ENCODE results near the gene MSGN1.

Gene MSGN1
- total RNA-seq: 0 to 0.22 (median 0) reads per million in 17 experiments

DNA sequence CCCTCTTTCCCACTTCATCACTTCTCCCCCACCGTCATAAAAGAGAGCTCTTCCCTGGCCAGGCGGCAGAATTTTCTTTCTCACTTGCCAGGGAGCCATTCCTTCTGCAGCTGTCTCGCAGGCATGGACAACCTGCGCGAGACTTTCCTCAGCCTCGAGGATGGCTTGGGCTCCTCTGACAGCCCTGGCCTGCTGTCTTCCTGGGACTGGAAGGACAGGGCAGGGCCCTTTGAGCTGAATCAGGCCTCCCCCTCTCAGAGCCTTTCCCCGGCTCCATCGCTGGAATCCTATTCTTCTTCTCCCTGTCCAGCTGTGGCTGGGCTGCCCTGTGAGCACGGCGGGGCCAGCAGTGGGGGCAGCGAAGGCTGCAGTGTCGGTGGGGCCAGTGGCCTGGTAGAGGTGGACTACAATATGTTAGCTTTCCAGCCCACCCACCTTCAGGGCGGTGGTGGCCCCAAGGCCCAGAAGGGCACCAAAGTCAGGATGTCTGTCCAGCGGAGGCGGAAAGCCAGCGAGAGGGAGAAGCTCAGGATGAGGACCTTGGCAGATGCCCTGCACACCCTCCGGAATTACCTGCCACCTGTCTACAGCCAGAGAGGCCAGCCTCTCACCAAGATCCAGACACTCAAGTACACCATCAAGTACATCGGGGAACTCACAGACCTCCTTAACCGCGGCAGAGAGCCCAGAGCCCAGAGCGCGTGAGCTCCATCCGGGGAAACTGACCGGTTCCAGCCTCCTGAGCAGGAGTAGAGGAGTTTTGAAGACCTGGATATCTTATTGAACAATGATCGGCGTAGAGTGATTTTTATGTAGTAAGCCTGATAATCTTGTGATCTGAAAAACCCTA lies at the start of gene MSGN1:
TSS of gene MSGN1 (plus strand) at position 65 of the 850 bp plus-strand sequence. CDS start at position 124, 59 bp downstream.
- DNase-seq: no peak

DNA sequence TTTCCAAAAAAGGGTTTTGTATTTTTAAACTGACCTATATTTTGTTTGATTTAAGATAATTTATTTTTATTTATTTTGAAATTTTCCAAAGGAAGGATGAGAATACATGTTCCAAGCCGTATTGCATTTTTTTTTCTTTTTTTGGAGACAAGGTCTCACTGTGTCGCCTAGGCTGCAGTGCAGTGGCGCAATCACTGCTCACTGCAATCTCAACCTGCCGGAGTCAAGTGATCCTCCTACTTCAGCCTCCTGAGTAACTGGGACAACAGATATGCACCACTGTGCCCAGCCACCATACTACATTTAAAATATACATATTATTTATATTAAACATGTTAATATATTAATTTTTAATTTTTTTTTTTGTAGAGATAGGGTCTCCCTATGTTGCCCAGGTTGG lies 47.4 kb upstream of the MSGN1 start:
- no peak for DNase-seq

DNA sequence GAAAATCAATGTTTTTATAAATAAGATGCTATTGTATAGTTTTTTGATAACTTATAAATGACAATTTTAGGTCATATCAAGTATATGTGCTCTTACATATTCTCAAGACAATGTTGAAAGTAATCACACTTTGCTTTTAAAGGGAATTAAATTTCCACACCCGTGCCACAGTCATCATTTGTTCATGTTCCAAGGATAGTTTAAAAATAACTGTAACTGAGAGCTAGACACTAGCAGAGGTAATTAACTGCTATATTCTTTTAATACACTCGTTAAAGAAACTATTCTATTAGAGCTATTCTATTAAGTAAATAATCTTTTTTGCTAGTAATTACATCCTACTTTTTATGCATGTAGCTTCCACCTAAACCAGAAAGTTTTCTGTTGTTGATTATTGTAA lies 44.3 kb upstream of the MSGN1 start:
- DNase-seq: no peak

DNA sequence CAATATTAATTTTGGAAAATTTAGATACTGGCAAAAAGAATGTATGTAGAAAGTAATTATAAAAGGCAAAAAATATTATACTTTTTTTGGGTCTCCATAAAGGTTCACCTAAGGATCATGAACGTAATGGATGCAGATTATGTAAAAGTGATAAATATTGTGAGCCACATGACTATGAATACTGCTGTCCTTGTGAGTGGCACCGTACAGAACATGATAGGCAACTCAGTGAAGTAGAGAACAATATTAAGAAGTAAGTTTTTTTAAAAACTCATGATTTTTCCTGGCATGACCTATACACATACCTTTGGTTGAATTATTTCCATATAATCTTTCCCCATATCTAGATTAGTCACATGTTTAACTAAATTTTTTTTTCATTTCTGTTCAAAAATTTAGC lies 43.7 kb upstream of the MSGN1 start:
- no peak for DNase-seq

DNA sequence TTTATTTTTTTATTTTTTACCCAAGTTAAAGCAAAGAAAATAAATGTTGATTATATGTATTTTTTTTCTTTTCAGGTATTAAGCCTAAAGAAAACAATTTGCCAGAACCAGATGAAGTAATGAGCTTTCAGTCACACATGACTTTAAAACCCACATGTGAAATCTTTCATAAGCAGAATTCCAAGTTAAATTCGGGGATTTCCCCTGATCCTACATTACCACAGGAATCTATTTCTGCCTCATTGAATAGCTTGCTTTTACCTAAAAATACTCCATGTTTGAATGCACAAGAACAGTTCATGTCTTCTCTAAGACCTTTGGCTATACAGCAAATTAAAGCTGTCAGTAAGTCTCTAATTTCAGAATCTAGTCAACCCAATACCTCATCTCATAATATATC lies 35.7 kb upstream of the MSGN1 start:
- no peak for DNase-seq

DNA sequence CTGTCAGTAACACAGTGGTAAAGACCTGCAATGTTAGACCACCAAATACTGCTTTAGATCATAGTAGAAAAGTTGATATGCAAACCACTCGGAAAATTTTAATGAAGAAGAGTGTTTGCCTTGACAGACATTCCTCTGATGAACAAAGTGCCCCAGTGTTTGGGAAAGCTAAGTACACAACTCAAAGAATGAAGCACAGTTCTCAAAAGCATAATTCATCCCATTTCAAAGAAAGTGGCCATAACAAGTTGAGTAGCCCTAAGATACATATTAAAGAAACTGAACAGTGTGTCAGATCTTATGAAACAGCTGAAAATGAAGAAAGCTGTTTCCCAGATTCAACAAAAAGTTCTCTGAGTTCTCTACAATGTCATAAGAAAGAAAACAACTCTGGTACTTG lies 34.8 kb upstream of the MSGN1 start:
- DNase-seq: no peak

DNA sequence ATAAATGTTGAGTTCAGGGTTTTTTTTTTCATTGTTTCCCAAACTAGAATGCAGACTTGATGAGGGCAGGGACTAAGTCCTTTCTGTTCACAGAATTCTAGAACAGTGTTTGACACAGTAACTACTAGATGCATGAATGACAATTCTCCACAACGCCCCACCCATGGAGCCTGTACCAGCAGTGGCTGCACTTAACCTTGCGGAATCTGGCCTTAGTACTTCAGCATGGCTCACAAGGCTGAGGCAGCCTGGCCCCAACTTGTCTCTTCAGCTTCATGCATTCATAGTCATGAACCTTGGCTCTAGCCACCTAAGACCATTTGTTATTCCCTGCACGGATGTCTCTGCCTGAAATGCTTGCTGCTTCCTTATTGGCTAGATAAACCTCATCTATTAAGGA lies 29.5 kb upstream of the MSGN1 start:
- DNase-seq: no peak

- DNase-seq: no peak
Measured at GRCh38 chr2:17788773-17789172, 27.5 kb upstream of the MSGN1 start.

DNA sequence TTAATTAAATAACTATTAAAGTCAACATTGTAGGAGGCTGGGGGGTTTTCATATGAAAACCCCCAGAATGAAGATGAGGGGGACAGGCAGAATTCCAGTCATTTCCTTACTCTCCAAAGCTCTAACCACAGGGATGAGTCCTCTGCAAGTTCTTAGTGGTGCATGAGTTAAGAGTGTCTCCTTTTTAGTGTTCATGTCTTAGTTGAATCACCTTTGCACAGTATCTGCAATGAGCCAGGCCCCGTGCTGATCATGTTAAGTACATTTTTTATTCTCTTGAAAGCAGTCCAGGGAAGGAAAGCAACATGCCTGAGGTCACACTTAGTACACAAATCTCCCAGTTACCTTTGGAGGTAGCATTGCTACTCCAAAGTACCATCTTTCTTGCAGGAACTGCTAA lies 25.7 kb upstream of the MSGN1 start:
- DNase-seq: no peak

DNA sequence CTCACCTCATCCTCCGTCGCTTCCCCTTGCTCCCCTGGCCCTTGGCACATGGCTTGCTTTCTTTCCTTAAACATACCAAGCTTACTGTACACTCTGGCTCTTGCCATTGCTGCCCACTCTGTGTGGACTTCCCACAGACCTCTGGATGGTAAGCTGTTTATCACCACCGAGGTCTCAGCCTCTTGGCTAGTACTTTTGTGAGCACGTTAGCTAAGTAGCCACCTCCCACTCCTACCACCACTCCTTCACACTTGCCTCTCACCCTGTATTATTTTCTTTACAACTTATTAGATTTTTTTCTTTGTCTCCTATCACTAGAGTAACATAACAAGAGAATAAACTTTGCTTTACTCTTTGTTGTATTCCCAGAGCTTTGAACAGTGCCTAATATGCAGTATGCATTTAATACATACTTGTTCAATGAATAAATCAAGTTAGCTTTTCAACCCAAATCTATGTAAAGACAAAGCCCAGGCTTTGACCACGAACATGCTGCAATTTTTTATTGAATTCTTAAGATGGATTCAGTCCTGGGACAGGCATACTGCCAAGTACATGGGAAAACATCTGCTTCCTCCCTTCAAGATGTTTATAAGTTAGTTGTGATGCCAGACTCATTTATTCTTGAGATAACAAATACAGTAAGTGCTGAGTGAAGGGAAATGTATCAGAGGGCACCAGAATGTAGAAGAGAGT lies 25.0 kb upstream of the MSGN1 start:
- DNase-seq: no peak

- DNase-seq: no peak
Measured at GRCh38 chr2:17791817-17792130, 24.5 kb upstream of the MSGN1 start.

DNA sequence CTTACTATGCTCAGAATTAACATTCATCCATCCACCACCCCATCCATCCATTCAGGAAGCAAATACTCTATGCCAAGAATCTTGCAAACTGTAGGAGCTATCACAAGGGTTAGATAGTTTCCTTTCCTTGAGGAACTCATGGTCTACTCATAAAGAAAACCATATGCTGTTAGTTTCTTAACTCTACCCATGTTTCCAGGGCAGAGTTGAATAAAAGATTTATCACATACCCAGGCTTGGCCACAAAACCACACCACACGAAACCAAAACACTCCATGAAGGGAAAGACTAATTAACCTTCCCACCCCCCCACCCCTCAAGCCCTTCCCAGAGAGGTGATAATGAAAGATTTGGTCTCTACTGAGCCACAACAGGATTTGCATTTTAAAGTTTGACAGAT lies 23.7 kb upstream of the MSGN1 start:
- no peak for DNase-seq

DNA sequence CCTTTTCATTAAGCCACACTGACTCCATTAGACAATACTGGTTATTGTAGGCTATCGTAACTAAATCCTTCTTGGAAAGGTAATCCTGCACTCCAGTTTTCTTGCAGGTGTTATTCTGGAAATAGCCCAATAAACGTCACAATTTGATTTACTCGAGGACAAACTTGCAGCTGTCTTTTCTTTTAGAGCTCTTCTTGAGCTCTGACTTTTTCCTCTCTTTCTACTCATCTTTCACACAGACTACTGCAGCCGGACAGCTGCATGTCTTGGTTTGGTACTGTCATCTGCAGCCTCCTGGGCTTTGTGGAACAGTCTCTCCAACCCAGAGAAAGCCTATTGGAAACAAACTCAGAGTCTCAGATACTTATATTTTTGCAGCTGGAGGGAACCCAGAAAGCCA lies 23.0 kb upstream of the MSGN1 start:
- no peak for DNase-seq

- no peak for DNase-seq
Measured at GRCh38 chr2:17793803-17794354, 22.4 kb upstream of the MSGN1 start.

DNA sequence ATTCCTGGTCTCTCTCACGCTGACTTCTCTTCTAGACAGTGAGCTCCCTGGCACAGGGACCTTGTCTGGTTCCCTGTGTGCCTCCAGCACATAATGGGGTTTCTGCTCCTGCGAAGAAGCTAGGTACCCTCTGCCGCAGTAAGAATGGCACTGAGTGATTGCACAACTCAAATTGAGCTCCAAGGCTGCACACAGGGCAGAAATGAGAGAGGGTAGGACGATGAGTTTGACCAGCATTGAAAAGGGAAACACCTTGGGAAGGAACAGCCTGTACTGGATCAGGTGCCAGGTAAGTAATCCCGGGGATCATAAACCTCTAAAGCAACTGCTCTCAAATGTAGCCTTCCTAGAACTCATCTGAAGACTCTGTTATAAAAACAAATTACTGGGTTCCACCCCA lies 21.0 kb upstream of the MSGN1 start:
- DNase-seq: no peak

DNA sequence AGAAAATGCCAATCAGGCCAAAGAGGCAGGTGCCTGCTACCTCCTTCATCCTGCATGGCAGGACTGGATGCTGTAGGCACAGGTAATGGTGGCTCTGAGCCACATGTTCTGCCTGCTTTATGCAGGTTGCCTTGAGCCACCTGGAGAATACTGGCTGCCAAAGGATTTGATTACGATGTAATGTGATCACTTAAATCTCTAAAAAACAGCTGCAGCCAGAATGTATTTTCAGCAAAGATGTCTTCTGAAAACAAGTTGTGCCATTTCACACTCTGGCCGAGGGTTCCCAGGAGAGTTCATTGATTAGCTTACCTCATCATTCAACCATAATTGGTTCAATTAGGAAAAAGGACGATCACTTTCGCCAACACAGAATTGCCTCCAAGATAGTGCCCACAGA lies 17.9 kb upstream of the MSGN1 start:
- no peak for DNase-seq

GRCh38 chr2:17799301-17800120 lies 16.7 kb upstream of the MSGN1 start:
- DNase-seq: peak in 2 of 4 experiments; percentile 21 to 24

GRCh38 chr2:17800219-17800618 lies 16.0 kb upstream of the MSGN1 start:
- no peak for DNase-seq

DNA sequence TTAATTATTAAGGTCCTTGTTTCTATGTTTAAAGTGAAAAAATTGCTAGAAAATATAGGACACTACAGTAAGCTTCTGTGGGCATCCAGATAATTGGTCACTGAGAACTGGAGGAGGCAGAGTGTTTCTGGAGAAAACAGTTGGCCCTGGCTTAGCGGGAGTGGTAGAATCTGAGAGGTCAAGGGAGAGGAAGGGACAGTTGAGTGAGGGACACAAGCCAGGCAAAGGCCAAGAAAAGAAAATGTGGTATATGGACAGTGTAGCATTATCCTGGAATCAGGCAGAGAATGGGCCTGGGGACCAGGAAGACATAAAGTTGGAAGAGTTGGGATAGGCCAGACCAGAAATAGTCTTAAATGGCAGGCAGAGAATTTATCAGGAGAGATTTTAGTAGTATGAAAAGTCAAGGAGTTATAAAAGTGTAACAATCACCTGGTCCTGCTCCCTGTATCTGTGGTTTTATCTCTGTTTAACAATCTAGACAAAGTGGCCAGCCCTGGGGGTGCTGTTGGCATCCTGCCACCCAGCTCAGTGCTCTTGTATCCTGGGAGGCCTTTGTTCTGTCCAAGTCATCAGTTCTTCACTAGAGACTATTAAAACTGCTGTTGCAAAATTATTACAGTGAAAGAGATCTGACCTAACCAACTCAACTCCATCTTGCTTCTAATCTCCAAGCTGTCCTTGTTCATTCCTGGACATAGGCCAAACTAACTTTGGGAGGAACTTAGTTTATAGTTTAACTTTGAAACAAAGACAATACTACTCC lies 15.4 kb upstream of the MSGN1 start:
- DNase-seq: no peak

DNA sequence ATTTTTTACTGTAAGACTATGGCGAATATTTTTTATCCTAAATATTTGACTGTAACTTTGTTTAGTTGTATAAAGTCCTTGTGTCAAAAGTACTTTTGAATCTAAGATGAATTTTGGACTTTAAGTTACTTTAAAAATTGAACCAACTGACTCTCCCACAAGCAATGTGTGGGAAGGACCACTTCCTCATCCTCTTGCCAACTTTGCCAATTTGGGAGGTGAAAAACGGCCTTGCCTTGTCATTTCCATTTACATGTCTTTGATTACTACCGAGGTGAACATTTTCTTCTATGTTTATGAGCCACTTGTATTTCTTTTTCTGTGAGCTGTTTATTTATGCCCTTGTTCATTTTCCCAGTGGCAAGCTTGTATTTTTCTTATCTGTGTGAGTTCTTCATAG lies 12.8 kb upstream of the MSGN1 start:
- peak; percentile 56 to 79 (median 74) for DNase-seq

- DNase-seq: peak; percentile 77 to 95 (median 86)
Measured at GRCh38 chr2:17804358-17804757, 11.9 kb upstream of the MSGN1 start.

DNA sequence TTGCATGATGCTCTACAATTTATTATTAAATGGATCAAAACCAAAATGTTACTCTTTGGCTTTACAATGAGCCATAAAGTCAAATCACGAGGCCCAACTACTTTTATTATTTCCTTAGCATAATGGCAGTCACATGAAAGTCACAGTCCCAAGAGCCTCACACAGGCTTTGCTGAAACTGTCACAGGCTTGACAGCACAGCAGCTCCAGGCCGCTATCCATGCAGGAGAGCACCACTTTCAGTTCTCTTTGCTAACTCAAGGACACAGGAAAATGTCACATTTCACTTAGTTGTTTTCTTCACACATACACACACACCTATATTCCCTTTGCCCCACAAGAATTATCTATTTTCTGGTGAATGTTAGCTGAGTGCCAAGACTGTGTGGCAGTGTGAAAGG lies 11.1 kb upstream of the MSGN1 start:
- DNase-seq: peak; percentile 75 to 92 (median 84)

All from suppressor macrophage (primary cell).